Loucy (cell line): ENCODE results near the gene PBX1.

ENCODE experiments used
- H2AFZ ChIP-seq: fragments of 200-600 bp; sonication (generic); 2 replicates; pipeline ENCODE4 v1.6.0; 2016; ENCODE audit warnings: antibody characterized with exemption, mild to moderate bottlenecking, low read length, moderate library complexity
- H3F3A ChIP-seq: fragments of 200-600 bp; 2 replicates; pipeline ENCODE4 v1.6.0; 2016; ENCODE audit warnings: antibody characterized with exemption, low read depth, mild to moderate bottlenecking
- H3K27me3 ChIP-seq: fragments of 200-600 bp; sonication (generic); 2 replicates; pipeline ENCODE4 v1.6.1; 2014; ENCODE audit warnings: low read length, mild to moderate bottlenecking; ENCODE audit not compliant: insufficient read depth, poor library complexity, severe bottlenecking
- H3K36me3 ChIP-seq: fragments of 200-600 bp; sonication (generic); 2 replicates; pipeline ENCODE4 v1.6.1; 2016; ENCODE audit warnings: low read length; ENCODE audit not compliant: insufficient read depth
- H3K4me1 ChIP-seq: fragments of 200-600 bp; sonication (generic); 2 replicates; pipeline ENCODE4 v1.5.1; 2014; ENCODE audit warnings: low read length, mild to moderate bottlenecking; ENCODE audit not compliant: insufficient read depth, poor library complexity, severe bottlenecking
- H3K4me2 ChIP-seq: fragments of 200-600 bp; sonication (generic); 2 replicates; pipeline ENCODE4 v1.6.0; 2014; ENCODE audit warnings: antibody characterized with exemption, low read length, low read depth, mild to moderate bottlenecking; ENCODE audit not compliant: poor library complexity, severe bottlenecking
- H3K4me3 ChIP-seq: fragments of 200-600 bp; sonication (generic); 2 replicates; pipeline ENCODE4 v1.5.1; 2014; ENCODE audit warnings: low read length, mild to moderate bottlenecking, mixed read lengths; ENCODE audit not compliant: poor library complexity, severe bottlenecking
- H3K79me2 ChIP-seq: fragments of 200-600 bp; sonication (generic); 2 replicates; pipeline ENCODE4 v1.6.1; 2014; ENCODE audit warnings: low read length; ENCODE audit not compliant: insufficient read depth
- H3K9ac ChIP-seq: fragments of 200-600 bp; sonication (generic); 2 replicates; pipeline ENCODE4 v1.6.0; 2014; ENCODE audit warnings: mild to moderate bottlenecking, low read depth, low read length, moderate library complexity; ENCODE audit not compliant: poor library complexity, severe bottlenecking
- H3K9me2 ChIP-seq: fragments of 200-600 bp; sonication (generic); replicated peaks from 2 replicates; pipeline ENCODE4 v1.6.1; 2016; ENCODE audit warnings: low read depth, low read length, mixed read lengths
- H3K9me3 ChIP-seq: fragments of 200-600 bp; sonication (generic); 2 replicates; pipeline ENCODE4 v1.6.1; 2014; ENCODE audit warnings: mild to moderate bottlenecking, antibody characterized with exemption, low read length, low read depth; ENCODE audit not compliant: insufficient read depth
- H4K20me1 ChIP-seq: fragments of 200-600 bp; sonication (generic); 2 replicates; pipeline ENCODE4 v1.6.0; 2014; ENCODE audit warnings: antibody characterized with exemption, low read length, mild to moderate bottlenecking; ENCODE audit not compliant: insufficient read depth, poor library complexity, severe bottlenecking
- EZH2phosphoT487 ChIP-seq: fragments of 200-600 bp; IDR thresholded peaks from 2 replicates; pipeline ENCODE4 v1.6.1; 2018; ENCODE audit warnings: antibody characterized with exemption, mild to moderate bottlenecking, moderate library complexity, borderline replicate concordance
- TF ChIP-seq, protein P1 (sequence below): fragments of 200-600 bp; sonication (generic); conservative IDR thresholded peaks from 2 replicates; pipeline ENCODE4 v1.5.1; 2014; ENCODE audit warnings: mild to moderate bottlenecking, antibody characterized with exemption, low read length

The PBX1 gene

DNA sequence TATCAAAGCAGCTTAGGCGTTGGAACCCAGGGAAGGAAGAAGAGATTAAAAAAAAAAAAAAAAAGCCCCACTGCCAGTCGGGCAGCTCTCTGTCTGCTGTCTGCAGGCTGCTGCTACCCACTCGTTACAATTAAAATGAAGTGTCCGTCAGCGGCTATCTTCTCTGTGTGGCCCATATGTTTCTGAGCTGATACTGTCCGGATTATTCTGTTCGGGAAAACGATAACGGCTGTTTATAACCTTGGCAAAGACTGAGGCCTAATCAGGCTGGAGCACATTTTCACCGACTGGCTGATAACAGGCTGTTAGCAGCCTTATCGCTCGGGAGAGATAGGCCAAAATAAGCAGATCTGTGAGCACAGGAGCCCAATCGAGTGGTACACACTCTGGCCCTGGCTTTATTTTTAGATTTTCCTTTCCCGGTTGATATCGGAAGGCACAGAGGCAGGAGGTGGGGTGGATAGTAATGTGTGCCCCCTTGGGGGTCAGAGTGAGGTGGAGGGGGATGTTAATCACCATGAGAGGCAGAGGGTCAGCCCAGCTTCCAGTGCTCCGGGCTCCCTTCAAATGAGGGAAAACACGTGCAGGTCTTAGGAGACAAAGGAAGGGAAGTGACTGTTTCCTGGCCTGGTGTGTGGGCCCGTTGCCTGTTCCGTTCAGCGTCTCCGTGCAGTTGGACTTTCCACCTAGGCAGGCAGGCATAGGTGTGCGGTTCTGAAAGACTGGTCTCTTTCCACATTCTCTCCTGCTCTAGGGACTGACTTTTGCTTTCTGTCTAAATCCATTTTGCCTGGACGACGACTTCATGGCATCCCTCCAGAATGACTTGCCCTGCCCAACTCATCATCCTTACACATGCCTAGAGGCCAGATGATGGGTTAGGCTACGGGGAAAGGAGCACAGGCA lies 153.4 kb downstream of the PBX1 start:
- no peaks in the 10 kb centered on the region for H3K9me2 ChIP-seq
- no peak overlapping the region for H3K4me3 ChIP-seq
- H3F3A ChIP-seq, result no peaks in the 10 kb centered on the region
- no peak for TF ChIP-seq EZH2phosphoT487
- TF ChIP-seq, protein P1, sequence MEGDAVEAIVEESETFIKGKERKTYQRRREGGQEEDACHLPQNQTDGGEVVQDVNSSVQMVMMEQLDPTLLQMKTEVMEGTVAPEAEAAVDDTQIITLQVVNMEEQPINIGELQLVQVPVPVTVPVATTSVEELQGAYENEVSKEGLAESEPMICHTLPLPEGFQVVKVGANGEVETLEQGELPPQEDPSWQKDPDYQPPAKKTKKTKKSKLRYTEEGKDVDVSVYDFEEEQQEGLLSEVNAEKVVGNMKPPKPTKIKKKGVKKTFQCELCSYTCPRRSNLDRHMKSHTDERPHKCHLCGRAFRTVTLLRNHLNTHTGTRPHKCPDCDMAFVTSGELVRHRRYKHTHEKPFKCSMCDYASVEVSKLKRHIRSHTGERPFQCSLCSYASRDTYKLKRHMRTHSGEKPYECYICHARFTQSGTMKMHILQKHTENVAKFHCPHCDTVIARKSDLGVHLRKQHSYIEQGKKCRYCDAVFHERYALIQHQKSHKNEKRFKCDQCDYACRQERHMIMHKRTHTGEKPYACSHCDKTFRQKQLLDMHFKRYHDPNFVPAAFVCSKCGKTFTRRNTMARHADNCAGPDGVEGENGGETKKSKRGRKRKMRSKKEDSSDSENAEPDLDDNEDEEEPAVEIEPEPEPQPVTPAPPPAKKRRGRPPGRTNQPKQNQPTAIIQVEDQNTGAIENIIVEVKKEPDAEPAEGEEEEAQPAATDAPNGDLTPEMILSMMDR, result no peak
- no peak overlapping the region for H3K4me2 ChIP-seq
- no peak overlapping the region for H2AFZ ChIP-seq
- H3K27me3 ChIP-seq, result no peaks in the 10 kb centered on the region
- no peaks in the 10 kb centered on the region for H4K20me1 ChIP-seq
- H3K79me2 ChIP-seq, result no peaks in the 10 kb centered on the region
- no peaks in the 10 kb centered on the region for H3K4me1 ChIP-seq
- no peak overlapping the region for H3K9ac ChIP-seq
- no peaks in the 10 kb centered on the region for H3K9me3 ChIP-seq
- H3K36me3 ChIP-seq, result no peaks in the 10 kb centered on the region

DNA sequence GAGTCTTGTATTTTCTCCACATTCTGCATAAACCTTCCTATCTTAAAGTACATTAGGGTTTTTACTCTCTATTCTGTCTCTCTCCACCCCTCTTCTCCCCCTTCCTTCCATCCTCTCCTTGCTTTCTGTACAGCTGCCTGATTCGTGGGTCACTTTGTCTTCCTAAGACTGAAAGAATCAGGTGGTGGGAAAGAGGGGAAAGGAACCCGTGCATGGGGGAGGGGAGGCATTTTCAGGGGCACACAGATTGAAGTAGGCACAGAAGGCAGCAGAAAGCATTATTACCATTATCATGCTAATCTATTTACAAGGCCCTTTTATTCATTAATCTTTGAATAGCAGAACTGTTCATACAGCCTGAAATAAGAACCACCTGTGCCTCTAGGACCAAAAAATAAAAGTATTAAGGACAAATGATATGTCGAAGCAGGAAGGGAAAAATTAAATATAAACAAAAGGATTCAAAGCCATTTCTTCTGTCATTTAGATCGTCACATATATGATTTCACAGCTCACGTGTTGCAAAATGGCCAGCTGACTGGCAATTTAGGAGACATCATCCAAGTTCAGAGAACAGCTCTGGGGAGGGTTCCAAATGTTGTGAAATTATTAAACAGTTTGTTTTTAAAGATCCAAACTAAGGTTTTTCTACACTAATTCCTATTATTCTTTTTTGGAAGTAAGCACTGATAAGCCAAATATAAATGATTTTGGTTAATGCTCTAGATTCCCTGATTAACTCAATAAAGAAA lies 154.6 kb downstream of the PBX1 start:
- no peak overlapping the region for H3K9ac ChIP-seq
- H3K36me3 ChIP-seq, result no peaks in the 10 kb centered on the region
- TF ChIP-seq, protein P1, result no peak
- no peak for TF ChIP-seq EZH2phosphoT487
- no peaks in the 10 kb centered on the region for H3K9me2 ChIP-seq
- no peaks in the 10 kb centered on the region for H3K9me3 ChIP-seq
- no peaks in the 10 kb centered on the region for H3K4me1 ChIP-seq
- no peaks in the 10 kb centered on the region for H3F3A ChIP-seq
- no peaks in the 10 kb centered on the region for H3K27me3 ChIP-seq
- no peak overlapping the region for H2AFZ ChIP-seq
- no peaks in the 10 kb centered on the region for H3K79me2 ChIP-seq
- H3K4me3 ChIP-seq, result no peak overlapping the region
- H4K20me1 ChIP-seq, result no peaks in the 10 kb centered on the region
- no peak overlapping the region for H3K4me2 ChIP-seq

DNA sequence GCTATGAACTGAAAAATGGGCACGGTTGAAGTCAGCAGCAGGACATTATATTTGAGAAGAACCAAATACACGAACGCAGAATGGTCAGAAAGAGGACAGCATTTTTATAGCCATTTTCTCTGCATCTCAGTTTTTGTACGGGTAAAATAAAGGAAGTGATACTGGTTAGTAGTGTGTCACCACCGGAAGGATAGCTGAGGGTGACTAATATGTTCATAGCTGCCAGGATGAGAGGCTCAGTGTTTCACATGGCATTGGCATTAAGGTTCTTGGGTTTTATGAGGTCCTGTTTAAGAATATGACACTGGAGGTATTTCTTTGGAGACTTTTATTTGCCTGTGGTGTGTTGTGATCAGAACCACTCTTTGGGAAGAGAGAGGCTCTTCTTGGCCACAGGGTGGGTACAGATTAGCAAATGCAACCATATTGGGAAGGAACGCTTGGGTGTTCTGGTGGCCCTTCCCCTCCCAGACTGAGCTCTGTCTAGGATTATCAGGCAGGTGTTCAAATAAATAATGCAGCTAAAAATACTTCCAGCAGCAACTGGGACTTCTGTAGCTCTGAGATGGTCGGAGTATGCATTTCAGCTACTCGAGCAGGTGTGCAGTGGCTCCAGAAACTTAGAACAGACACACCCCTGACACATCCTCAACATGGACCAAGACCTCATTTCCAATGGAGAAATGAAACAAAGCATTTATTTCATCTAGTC lies 158.2 kb downstream of the PBX1 start:
- Histone ChIP-seq H3K4me2 (no peak overlapping the region), H3F3A (no peaks in the 10 kb centered on the region), H3K36me3 (no peaks in the 10 kb centered on the region), H3K27me3 (no peaks in the 10 kb centered on the region), H3K4me3 (no peak overlapping the region), H3K9ac (no peak overlapping the region), H2AFZ (no peak overlapping the region), H3K4me1 (peaks cover 20% of the 10 kb centered on the region), H4K20me1 (no peaks in the 10 kb centered on the region), H3K9me3 (no peaks in the 10 kb centered on the region), H3K79me2 (no peaks in the 10 kb centered on the region), H3K9me2 (no peaks in the 10 kb centered on the region)
- TF ChIP-seq, protein P1, result no peak
- no peak for TF ChIP-seq EZH2phosphoT487
